Transverse colon (tissue), 4 donors: ENCODE results near the gene SMYD1. TPM values are rescaled to one million over a fixed set of nuclear protein-coding genes. Genes with fewer than 3 reads are reported as not detected.

Source experiments
- DNase-seq: peaks from one replicate; pipeline ENCODE4 v3.0.0-alpha.2; 2019
- H3K27ac ChIP-seq, 4 donors: fragments of 200-600 bp; sonication (generic); 2 replicates each; pipeline ENCODE4 v1.5.1; 2016 to 2018; ENCODE audit warnings: inconsistent platforms in 4 of 4
- H3K27me3 ChIP-seq: fragments of 200-600 bp; sonication (generic); 2 replicates; pipeline ENCODE4 v1.5.1; 2017; ENCODE audit warnings: inconsistent platforms
- H3K36me3 ChIP-seq, 4 donors: fragments of 200-600 bp; sonication (generic); 2 replicates each; pipeline ENCODE4 v1.5.1; 2017 to 2019; ENCODE audit warnings: inconsistent platforms in 4 of 4
- H3K4me1 ChIP-seq, 4 donors: fragments of 200-600 bp; sonication (generic); 2 replicates each; pipeline ENCODE4 v1.5.1; 2017 to 2020; ENCODE audit warnings: inconsistent platforms in 4 of 4
- H3K4me3 ChIP-seq, 4 donors: fragments of 200-600 bp; sonication (generic); 1 replicate in 1 of 4; 2 replicates in 3 of 4; pipeline versions ENCODE4 v1.5.1 to v1.6.1; 2017 to 2019; ENCODE audit warnings: inconsistent platforms in 4 of 4
- H3K9me3 ChIP-seq, 2 donors: fragments of 200-600 bp; sonication (generic); 2 replicates each; pipeline ENCODE4 v1.5.1; 2017 to 2019; ENCODE audit warnings: inconsistent platforms in 2 of 2
- CTCF ChIP-seq, 5 experiments: fragments of 200-600 bp in 3 of 5; fragments of 450-650 bp in 2 of 5; sonication (generic) in 3 of 5; IDR thresholded peaks; 1 replicate in 2 of 5; 2 replicates in 3 of 5; pipeline ENCODE4 v1.5.1; 2016 to 2017; ENCODE audit warnings: antibody characterized with exemption in 5 of 5, inconsistent platforms in 3 of 5, mild to moderate bottlenecking in 2 of 5, moderate library complexity in 1 of 5
- EP300 ChIP-seq: sonication (generic); formaldehyde crosslinking; IDR thresholded peaks from one replicate; pipeline ENCODE4 v1.6.1; 2017; ENCODE audit warnings: antibody characterized with exemption, low read depth
- POLR2A ChIP-seq: fragments of 450-650 bp; IDR thresholded peaks from one replicate; pipeline ENCODE4 v1.6.1; 2016; ENCODE audit warnings: antibody characterized with exemption, mild to moderate bottlenecking, moderate library complexity
- POLR2AphosphoS5 ChIP-seq, 3 donors: sonication (generic); formaldehyde crosslinking; IDR thresholded peaks; one replicate each; pipeline ENCODE4 v1.6.1; 2016; ENCODE audit warnings: antibody characterized with exemption in 3 of 3
- WGBS, 2 donors: methylation state at CpG; one replicate each; pipeline ENCODE4 v1.1.5; 2018; ENCODE audit warnings: low coverage in 1 of 2; 5-methylcytosine and 5-hydroxymethylcytosine counted together
- in situ Hi-C, 4 donors: fragments of 200-750 bp; cut with MboI; loops; one replicate each; pipeline versions ENCODE4 v1.15.0 to v1.15.1; 2017; ENCODE audit warnings: low sequenced_read_pairs in 3 of 4, low pct_ligation_motif_present in 1 of 4, low pct_unique_long_range_greater_than_20kb in 1 of 4
- intact Hi-C: fragments of 100-400 bp; cut with DNase I; formaldehyde crosslinking; loops from one replicate; pipeline ENCODE4 v1.15.1; 2023; ENCODE audit warnings: low total_unique reads
- total RNA-seq, 4 donors: library from RNA; depleted of rRNA; stranded (reverse); fragments of >200 nt; gene quantifications; one replicate each; pipeline ENCODE4 v1.1.0, GENCODE V29; 2016

SMYD1 gene
- total RNA-seq, 4 donors from 2014 or later: 1.6 to 48.6 (median 3.2) TPM

GRCh38 chr2:88127638-88127887, 59.9 kb downstream of the SMYD1 start:
- DNase-seq: peak; percentile 39
- H3K4me3 ChIP-seq: peak overlapping the region in 3 of 4 donors; percentile 30 to 35 (median 30)
- 0 to 35% methylated on average over 1 of the region's 1 CpG for WGBS, 2 donors

GRCh38 chr2:88127888-88128653, 60.4 kb downstream of the SMYD1 start, which contains the start of gene FABP1:
FABP1 (minus strand) TSS chr2:88128062; CDS start chr2:88128017, 45 bp downstream.
- in situ Hi-C loops: no loop called here
- no peaks in the 10 kb centered on the region for H3K27me3 ChIP-seq
- peak within 1 kb of the TSS in 3 of 4 donors; percentile 30 to 35 (median 30) for H3K4me3 ChIP-seq
- H3K4me1 ChIP-seq: peaks cover 14 to 36% (median 24%) of the 10 kb centered on the region in 4 donors
- no peaks in the 10 kb centered on the region for H3K36me3 ChIP-seq
- DNase-seq: peak; percentile 72
- TF ChIP-seq POLR2AphosphoS5 (IDR thresholded peaks at IDR 0.05): peak; percentile 21 to 91 (median 88)
- peak; percentile 90 for TF ChIP-seq POLR2A
- TF ChIP-seq EP300: no peak
- TF ChIP-seq CTCF (IDR thresholded peaks at IDR 0.05): no peak
- WGBS, 2 donors: 47 to 51% methylated on average over 8 to 12 of the region's 12 CpGs
- H3K27ac ChIP-seq: peak within 1 kb of the TSS; percentile 77 to 87 (median 86)
- intact Hi-C loops: no loop called here
- no peaks in the 10 kb centered on the region for H3K9me3 ChIP-seq

More at GRCh38 chr2:88127638-88127887, 59.9 kb downstream of the SMYD1 start:
- in situ Hi-C loops (no loop called here), intact Hi-C loops (no loop called here)
- TF ChIP-seq POLR2AphosphoS5 (IDR thresholded peaks at IDR 0.05) (no peak), POLR2A (no peak), CTCF (IDR thresholded peaks at IDR 0.05) (no peak), EP300 (no peak)
- Histone ChIP-seq H3K27me3 (no peaks in the 10 kb centered on the region), H3K27ac (peak overlapping the region; percentile 77 to 87 (median 86)), H3K4me1 (peaks cover 14 to 36% (median 24%) of the 10 kb centered on the region in 4 donors), H3K36me3 (no peaks in the 10 kb centered on the region), H3K9me3 (no peaks in the 10 kb centered on the region)

- 71 to 78% methylated on average over 1 to 7 of the region's 7 CpGs for WGBS, 2 donors
- TF ChIP-seq POLR2AphosphoS5 (IDR thresholded peaks at IDR 0.05) (no peak), CTCF (IDR thresholded peaks at IDR 0.05) (no peak), POLR2A (no peak), EP300 (no peak)
- in situ Hi-C loops: no loop called here
- Histone ChIP-seq H3K4me3 (no peak overlapping the region), H3K36me3 (no peaks in the 10 kb centered on the region), H3K4me1 (peaks cover 14 to 36% (median 24%) of the 10 kb centered on the region in 4 donors), H3K9me3 (no peaks in the 10 kb centered on the region), H3K27me3 (no peaks in the 10 kb centered on the region), H3K27ac (peak overlapping the region; percentile 77 to 87 (median 86))
- DNase-seq: no peak
- intact Hi-C loops: no loop called here
Measured at GRCh38 chr2:88128654-88129312, 61.2 kb downstream of the SMYD1 start.

GRCh38 chr2:88129313-88129959, 61.8 kb downstream of the SMYD1 start:
- intact Hi-C loops (no loop called here), in situ Hi-C loops (no loop called here)
- H3K4me3 ChIP-seq: no peak overlapping the region
- no peaks in the 10 kb centered on the region for H3K36me3 ChIP-seq
- H3K27me3 ChIP-seq: no peaks in the 10 kb centered on the region
- TF ChIP-seq POLR2AphosphoS5 (IDR thresholded peaks at IDR 0.05) (no peak), CTCF (IDR thresholded peaks at IDR 0.05) (no peak), EP300 (no peak), POLR2A (no peak)
- 80% methylated on average over 7 of the region's 7 CpGs; no CpG with 5 or more reads in 1 of the 2 donors for WGBS, 2 donors
- peak; percentile 54 for DNase-seq
- peak overlapping the region; percentile 77 to 87 (median 86) for H3K27ac ChIP-seq
- H3K4me1 ChIP-seq: peaks cover 14 to 36% (median 24%) of the 10 kb centered on the region in 4 donors
- H3K9me3 ChIP-seq: no peaks in the 10 kb centered on the region
